Caco-2 (cell line): Measurements from ENCODE around the gene MAP3K4. TPM values are rescaled to one million over a fixed set of nuclear protein-coding genes. Genes with fewer than 3 reads are reported as not detected.

Experiments used
- BruUV-seq: library from RNA; stranded (reverse); fragments of 400-500 nt; replicated peaks from 2 replicates; lab custom pipeline; 2021; lab: Mats Ljungman, UMichigan
- CTCF ChIA-PET: fragments of 300-600 bp; sonication (Branson Sonifier 250); formaldehyde crosslinking; loops from one replicate; lab custom pipeline; 2022; ENCODE audit warnings: antibody characterized with exemption; lab: Charles Lee
- POLR2A ChIA-PET: fragments of 300-600 bp; sonication (Branson Sonifier 250); formaldehyde crosslinking; loops from one replicate; lab custom pipeline; 2022; ENCODE audit warnings: antibody characterized with exemption; lab: Charles Lee
- DNase-seq, 2 experiments: peaks; one replicate each; pipeline versions ENCODE4 v3.0.0 to v3.0.0-alpha.2; 2020 to 2022
- H3K27me3 ChIP-seq: replicated peaks from 2 replicates; pipeline ENCODE4 v1.6.0; 2011; ENCODE audit warnings: low read length; ENCODE audit not compliant: control insufficient read depth, insufficient read depth
- H3K36me3 ChIP-seq: 2 replicates; pipeline ENCODE4 v1.5.1; 2011; ENCODE audit warnings: low read length; ENCODE audit not compliant: control insufficient read depth, insufficient read depth
- H3K4me1 ChIP-seq: fragments of 250-450 bp; sonication (Bioruptor Pico); 2 replicates; pipeline ENCODE4 v1.5.1; 2020; ENCODE audit warnings: mild to moderate bottlenecking
- H3K4me3 ChIP-seq: 2 replicates; pipeline ENCODE4 v1.5.1; 2011; ENCODE audit warnings: low read depth, mild to moderate bottlenecking, control low read depth, low read length
- H3K9me3 ChIP-seq: fragments of 250-450 bp; sonication (Bioruptor Pico); 2 replicates; pipeline ENCODE4 v1.5.1; 2020; ENCODE audit warnings: mild to moderate bottlenecking, moderate library complexity
- H3K27ac Mint-ChIP-seq: one replicate; pipeline ENCODE4 v1.8.0; 2022; ENCODE audit warnings: mixed read lengths; ENCODE audit not compliant: unreplicated experiment
- H3K27me3 Mint-ChIP-seq: one replicate; pipeline ENCODE4 v1.8.0; 2022; ENCODE audit warnings: mixed read lengths; ENCODE audit not compliant: insufficient read depth, unreplicated experiment
- H3K36me3 Mint-ChIP-seq: one replicate; pipeline ENCODE4 v1.8.0; 2022; ENCODE audit warnings: mild to moderate bottlenecking, mixed read lengths; ENCODE audit not compliant: insufficient read depth, unreplicated experiment
- H3K4me1 Mint-ChIP-seq: one replicate; pipeline ENCODE4 v1.8.0; 2022; ENCODE audit warnings: low read depth, mixed read lengths; ENCODE audit not compliant: unreplicated experiment
- H3K4me3 Mint-ChIP-seq: one replicate; pipeline ENCODE4 v1.8.0; 2022; ENCODE audit warnings: mild to moderate bottlenecking, moderate library complexity, mixed read lengths; ENCODE audit not compliant: unreplicated experiment
- H3K9me3 Mint-ChIP-seq: one replicate; pipeline ENCODE4 v1.8.0; 2022; ENCODE audit warnings: mixed read lengths; ENCODE audit not compliant: unreplicated experiment
- intact Hi-C: fragments of 100-400 bp; cut with micrococcal nuclease; formaldehyde crosslinking; loops from one replicate; pipeline ENCODE4 v1.10.0; 2022; ENCODE audit not compliant: unreplicated experiment
- total RNA-seq: library from RNA; stranded (reverse); gene quantifications from 2 replicates; pipeline ENCODE4 v1.2.3, GENCODE V29; 2022
- TF ChIP-seq, protein P1 (sequence below), 2 experiments: fragments of 200-600 bp in 1 of 2; IDR thresholded peaks; 1 replicate in 1 of 2; 2 replicates in 1 of 2; pipeline versions ENCODE4 v1.5.1 to v1.8.0; 2011 to 2022; ENCODE audit warnings: antibody characterized with exemption in 1 of 2, control low read depth in 1 of 2, inconsistent platforms in 1 of 2, low read depth in 1 of 2, low read length in 1 of 2, mild to moderate bottlenecking in 1 of 2, moderate library complexity in 1 of 2; ENCODE audit not compliant: insufficient read depth in 1 of 2, severe bottlenecking in 1 of 2, unreplicated experiment in 1 of 2

MAP3K4 gene
- total RNA-seq, 1 experiment from 2014 or later = 34.3 TPM

DNA sequence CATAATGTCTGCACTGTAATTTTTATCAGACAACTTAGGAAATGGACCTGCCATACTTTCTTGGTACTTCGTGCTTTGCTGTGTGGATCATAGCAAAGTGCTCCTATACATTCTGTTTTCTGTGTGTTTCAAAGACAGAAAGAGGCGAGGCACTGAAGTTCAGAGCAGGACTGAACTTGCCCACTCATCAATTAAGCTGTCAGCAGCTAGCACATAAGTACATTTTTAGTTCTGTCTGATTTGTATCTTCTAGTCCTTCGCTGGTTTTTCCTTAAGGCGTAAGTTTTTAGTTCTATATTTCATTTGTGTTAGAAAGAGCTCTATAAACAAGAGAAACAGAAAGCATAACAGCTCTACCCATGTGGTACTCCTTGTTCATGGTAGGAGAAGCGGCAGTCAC, 42.1 kb downstream of the MAP3K4 start:
- ChIA-PET POLR2A (no interaction called here), CTCF (no interaction called here)
- Mint-ChIP-seq H3K27ac (no peak overlapping the region), H3K36me3 (no peaks in the 10 kb centered on the region), H3K4me1 (peaks cover 7% of the 10 kb centered on the region), H3K27me3 (no peaks in the 10 kb centered on the region), H3K4me3 (no peak overlapping the region), H3K9me3 (no peaks in the 10 kb centered on the region)
- TF ChIP-seq, protein P1, sequence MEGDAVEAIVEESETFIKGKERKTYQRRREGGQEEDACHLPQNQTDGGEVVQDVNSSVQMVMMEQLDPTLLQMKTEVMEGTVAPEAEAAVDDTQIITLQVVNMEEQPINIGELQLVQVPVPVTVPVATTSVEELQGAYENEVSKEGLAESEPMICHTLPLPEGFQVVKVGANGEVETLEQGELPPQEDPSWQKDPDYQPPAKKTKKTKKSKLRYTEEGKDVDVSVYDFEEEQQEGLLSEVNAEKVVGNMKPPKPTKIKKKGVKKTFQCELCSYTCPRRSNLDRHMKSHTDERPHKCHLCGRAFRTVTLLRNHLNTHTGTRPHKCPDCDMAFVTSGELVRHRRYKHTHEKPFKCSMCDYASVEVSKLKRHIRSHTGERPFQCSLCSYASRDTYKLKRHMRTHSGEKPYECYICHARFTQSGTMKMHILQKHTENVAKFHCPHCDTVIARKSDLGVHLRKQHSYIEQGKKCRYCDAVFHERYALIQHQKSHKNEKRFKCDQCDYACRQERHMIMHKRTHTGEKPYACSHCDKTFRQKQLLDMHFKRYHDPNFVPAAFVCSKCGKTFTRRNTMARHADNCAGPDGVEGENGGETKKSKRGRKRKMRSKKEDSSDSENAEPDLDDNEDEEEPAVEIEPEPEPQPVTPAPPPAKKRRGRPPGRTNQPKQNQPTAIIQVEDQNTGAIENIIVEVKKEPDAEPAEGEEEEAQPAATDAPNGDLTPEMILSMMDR (IDR thresholded peaks at IDR 0.05; ENCODE audit: insufficient read depth in 1 of 2, low read depth in 1 of 2, low read length in 1 of 2, severe bottlenecking in 1 of 2, unreplicated experiment in 1 of 2) = no peak
- Histone ChIP-seq H3K36me3 (no peaks in the 10 kb centered on the region), H3K9me3 (no peaks in the 10 kb centered on the region), H3K4me1 (no peaks in the 10 kb centered on the region), H3K27me3 (no peaks in the 10 kb centered on the region), H3K4me3 (no peak overlapping the region)
- BruUV-seq = no TSS peak
- intact Hi-C loops = no loop called here
- no peak for DNase-seq

DNA sequence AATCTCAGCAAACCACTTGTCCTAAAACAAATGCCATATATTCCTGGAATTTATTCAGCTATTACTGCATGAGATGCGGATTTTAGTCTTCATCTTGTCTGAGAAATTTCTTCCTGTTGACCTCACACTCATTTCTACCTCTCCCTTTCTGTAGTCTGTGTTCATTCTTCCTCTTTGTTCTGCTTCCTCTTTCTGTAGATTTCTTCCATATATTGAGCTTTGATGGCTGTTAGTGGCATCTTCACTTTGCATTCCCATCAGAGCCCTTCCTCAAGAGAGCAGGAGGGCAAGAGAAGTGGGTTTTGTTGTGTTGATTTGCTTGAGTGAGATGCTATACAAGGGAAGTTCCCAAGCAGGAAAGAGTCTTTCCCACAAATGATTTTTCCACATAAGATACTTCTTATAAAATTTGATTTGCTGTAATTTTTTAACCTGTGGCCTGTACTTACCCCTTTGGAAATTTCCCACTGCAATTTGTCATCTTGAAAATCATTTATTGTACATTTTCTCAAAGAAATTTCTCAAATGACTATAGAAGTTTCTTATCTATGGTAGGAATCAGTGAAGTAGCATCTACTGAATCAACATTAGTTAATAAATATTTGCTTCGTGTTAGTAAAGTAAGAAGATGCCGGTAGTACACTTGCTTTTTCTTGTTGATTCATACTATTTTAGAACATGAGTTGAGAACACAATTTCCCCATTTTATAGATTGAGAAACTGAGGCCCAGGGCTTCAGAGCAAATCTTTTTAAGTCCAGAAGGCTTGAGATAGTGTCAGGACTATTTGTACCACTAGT, 43.8 kb downstream of the MAP3K4 start:
- H3K9me3 ChIP-seq = no peaks in the 10 kb centered on the region

DNA sequence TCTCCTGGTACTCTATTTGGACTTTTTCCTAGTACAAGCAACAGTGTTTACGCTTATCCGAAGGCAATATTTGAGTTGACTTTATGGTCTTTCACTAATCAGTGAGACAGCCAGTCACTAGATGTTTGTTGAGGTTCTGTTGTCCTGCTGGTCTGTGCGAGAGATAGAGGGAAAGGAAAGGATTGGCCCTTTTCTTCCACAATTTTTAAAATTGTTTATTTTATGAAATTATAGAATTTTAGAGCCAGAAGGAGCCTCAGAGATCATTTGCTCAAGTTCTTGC, 44.4 kb downstream of the MAP3K4 start:
- no peak overlapping the region for H3K4me3 Mint-ChIP-seq
- H3K9me3 Mint-ChIP-seq = no peaks in the 10 kb centered on the region
- ChIA-PET POLR2A (no interaction called here), CTCF (no interaction called here)
- Histone ChIP-seq H3K4me3 (no peak overlapping the region), H3K9me3 (no peaks in the 10 kb centered on the region), H3K36me3 (no peaks in the 10 kb centered on the region), H3K4me1 (no peaks in the 10 kb centered on the region), H3K27me3 (no peaks in the 10 kb centered on the region)
- DNase-seq = no peak
- H3K36me3 Mint-ChIP-seq = no peaks in the 10 kb centered on the region
- BruUV-seq = no TSS peak
- H3K27me3 Mint-ChIP-seq = no peaks in the 10 kb centered on the region
- no peak overlapping the region for H3K27ac Mint-ChIP-seq
- intact Hi-C loops = no loop called here
- TF ChIP-seq, protein P1 (IDR thresholded peaks at IDR 0.05; ENCODE audit: insufficient read depth in 1 of 2, low read depth in 1 of 2, low read length in 1 of 2, severe bottlenecking in 1 of 2, unreplicated experiment in 1 of 2) = no peak
- H3K4me1 Mint-ChIP-seq = peaks cover 7% of the 10 kb centered on the region

More for the DNA sequence above, 43.8 kb downstream of the MAP3K4 start:
- H3K4me1 ChIP-seq = no peaks in the 10 kb centered on the region
- Mint-ChIP-seq H3K36me3 (no peaks in the 10 kb centered on the region), H3K4me3 (no peak overlapping the region), H3K27me3 (no peaks in the 10 kb centered on the region), H3K27ac (no peak overlapping the region), H3K9me3 (no peaks in the 10 kb centered on the region), H3K4me1 (peaks cover 7% of the 10 kb centered on the region)
- intact Hi-C loops = no loop called here
- no peaks in the 10 kb centered on the region for H3K27me3 ChIP-seq
- TF ChIP-seq, protein P1 (IDR thresholded peaks at IDR 0.05; ENCODE audit: insufficient read depth in 1 of 2, low read depth in 1 of 2, low read length in 1 of 2, severe bottlenecking in 1 of 2, unreplicated experiment in 1 of 2) = no peak
- DNase-seq = no peak
- H3K4me3 ChIP-seq = no peak overlapping the region
- ChIA-PET CTCF (no interaction called here), POLR2A (no interaction called here)
- no peaks in the 10 kb centered on the region for H3K36me3 ChIP-seq
- BruUV-seq = no TSS peak
